Measurements from ENCODE around the gene SOX6.
A peak's percentile ranks its signal among the peaks of the same experiment; 100 is the strongest.

Gene SOX6

GRCh38 chr11:15993345-15993744 lies 363.0 kb downstream of the SOX6 start:
- DNase-seq (ENCODE audit: low spot score), result no peak

- DNase-seq (ENCODE audit: low spot score), result no peak
These were observed 365.1 kb downstream of the SOX6 start for GRCh38 chr11:15991215-15991614.

- no peak for DNase-seq (ENCODE audit: low spot score)
These were observed 366.7 kb downstream of the SOX6 start for GRCh38 chr11:15989685-15990084.

GRCh38 chr11:15988693-15989231 lies 367.6 kb downstream of the SOX6 start:
- no peak for DNase-seq (ENCODE audit: low spot score)

- no peak for DNase-seq (ENCODE audit: low spot score)
These were observed 368.3 kb downstream of the SOX6 start for GRCh38 chr11:15988016-15988550.

- DNase-seq (ENCODE audit: low spot score), result no peak
These were observed 369.3 kb downstream of the SOX6 start for GRCh38 chr11:15987046-15987445.

GRCh38 chr11:15985860-15986139 lies 370.5 kb downstream of the SOX6 start:
- DNase-seq (ENCODE audit: low spot score), result no peak

- DNase-seq (ENCODE audit: low spot score), result no peak
These were observed 371.1 kb downstream of the SOX6 start for GRCh38 chr11:15985127-15985859.

- no peak for DNase-seq (ENCODE audit: low spot score)
These were observed 375.1 kb downstream of the SOX6 start for GRCh38 chr11:15981292-15981691.

GRCh38 chr11:15977116-15977515 lies 379.2 kb downstream of the SOX6 start:
- DNase-seq (ENCODE audit: low spot score), result no peak

GRCh38 chr11:15976433-15977045 lies 379.8 kb downstream of the SOX6 start:
- no peak for DNase-seq (ENCODE audit: low spot score)

GRCh38 chr11:15975742-15976141 lies 380.6 kb downstream of the SOX6 start:
- DNase-seq (ENCODE audit: low spot score), result no peak

GRCh38 chr11:15972838-15973237 lies 383.5 kb downstream of the SOX6 start:
- DNase-seq (ENCODE audit: low spot score), result no peak

- DNase-seq (ENCODE audit: low spot score), result no peak
These were observed 385.2 kb downstream of the SOX6 start for GRCh38 chr11:15971215-15971546.

- no peak for DNase-seq (ENCODE audit: low spot score)
These were observed 385.7 kb downstream of the SOX6 start for GRCh38 chr11:15970506-15971214.

- DNase-seq (ENCODE audit: low spot score), result no peak
These were observed 386.5 kb downstream of the SOX6 start for GRCh38 chr11:15969701-15970329.

GRCh38 chr11:15969281-15969680 lies 387.1 kb downstream of the SOX6 start:
- peak; percentile 51 for DNase-seq (ENCODE audit: low spot score)

- DNase-seq (ENCODE audit: low spot score), result no peak
These were observed 387.8 kb downstream of the SOX6 start for GRCh38 chr11:15968461-15969130.

GRCh38 chr11:15967966-15968365 lies 388.4 kb downstream of the SOX6 start:
- DNase-seq (ENCODE audit: low spot score), result no peak

GRCh38 chr11:15967166-15967565 lies 389.2 kb downstream of the SOX6 start:
- no peak for DNase-seq (ENCODE audit: low spot score)

- DNase-seq (ENCODE audit: low spot score), result no peak
These were observed 390.6 kb downstream of the SOX6 start for GRCh38 chr11:15965562-15966250.

All from LoVo (cell line).